SK-N-SH treated with all-trans-retinoic acid at 6 μM for 48 hours (cell line): ENCODE results near the gene TRIM65.

Source experiments
- ATAC-seq: fragments of 200-7000 bp; cut with Tn5 transposase; 3 replicates; pipeline ENCODE4 v1.9.1; 2020; ENCODE audit warnings: mild to moderate bottlenecking, moderate library complexity
- BACH2 ChIP-seq: fragments of 250-450 bp; sonication (Bioruptor Pico); IDR thresholded peaks from 2 replicates; pipeline ENCODE4 v1.9.0; 2021; ENCODE audit warnings: mild to moderate bottlenecking, borderline replicate concordance
- CREB5 ChIP-seq: fragments of 250-450 bp; sonication (Bioruptor Pico); IDR thresholded peaks from 2 replicates; pipeline ENCODE4 v1.5.1; 2020; ENCODE audit warnings: low read depth, mild to moderate bottlenecking, moderate library complexity
- CSDC2 ChIP-seq: fragments of 250-450 bp; sonication (Bioruptor Pico); IDR thresholded peaks from 2 replicates; pipeline ENCODE4 v1.5.0; 2020; ENCODE audit warnings: mild to moderate bottlenecking, moderate library complexity
- ESRRG ChIP-seq: fragments of 250-450 bp; sonication (Bioruptor Pico); IDR thresholded peaks from 2 replicates; pipeline ENCODE4 v1.6.1; 2021; ENCODE audit warnings: mild to moderate bottlenecking
- GLIS3 ChIP-seq: fragments of 250-450 bp; sonication (Bioruptor Pico); IDR thresholded peaks from 2 replicates; pipeline ENCODE4 v1.5.0; 2020; ENCODE audit warnings: mild to moderate bottlenecking, moderate library complexity
- ISL1 ChIP-seq: fragments of 250-450 bp; sonication (Bioruptor Pico); IDR thresholded peaks from 2 replicates; pipeline ENCODE4 v2.1.2; 2022; ENCODE audit warnings: mild to moderate bottlenecking, moderate library complexity
- PATZ1 ChIP-seq: fragments of 250-450 bp; sonication (Bioruptor Pico); IDR thresholded peaks from 2 replicates; pipeline ENCODE4 v1.8.0; 2020; ENCODE audit warnings: mild to moderate bottlenecking, moderate library complexity, borderline replicate concordance
- POU6F1 ChIP-seq: fragments of 250-450 bp; sonication (Bioruptor Pico); IDR thresholded peaks from 2 replicates; pipeline ENCODE4 v1.8.0; 2021; ENCODE audit warnings: low read depth, mild to moderate bottlenecking, moderate library complexity, borderline replicate concordance
- RARB ChIP-seq: fragments of 250-450 bp; sonication (Bioruptor Pico); IDR thresholded peaks from 2 replicates; pipeline ENCODE4 v1.8.0; 2021; ENCODE audit warnings: mild to moderate bottlenecking, moderate library complexity
- SNAI2 ChIP-seq: fragments of 250-450 bp; sonication (Bioruptor Pico); IDR thresholded peaks from 2 replicates; pipeline ENCODE4 v1.5.0; 2020; ENCODE audit warnings: mild to moderate bottlenecking, moderate library complexity
- TCF4 ChIP-seq: fragments of 250-450 bp; sonication (Bioruptor Pico); IDR thresholded peaks from 2 replicates; pipeline ENCODE4 v1.8.0; 2021; ENCODE audit warnings: mild to moderate bottlenecking, moderate library complexity, borderline replicate concordance
- TOX ChIP-seq: fragments of 250-450 bp; sonication (Bioruptor Pico); IDR thresholded peaks from 2 replicates; pipeline ENCODE4 v1.8.0; 2021; ENCODE audit warnings: mild to moderate bottlenecking, moderate library complexity, borderline replicate concordance
- TSHZ2 ChIP-seq: fragments of 250-450 bp; sonication (Bioruptor Pico); IDR thresholded peaks from 2 replicates; pipeline ENCODE4 v1.5.0; 2020; ENCODE audit warnings: mild to moderate bottlenecking, moderate library complexity
- ZC3H10 ChIP-seq: fragments of 250-450 bp; sonication (Bioruptor Pico); IDR thresholded peaks from 2 replicates; pipeline ENCODE4 v1.5.1; 2021; ENCODE audit warnings: mild to moderate bottlenecking, moderate library complexity
- ZFP3 ChIP-seq: fragments of 250-450 bp; sonication (Bioruptor Pico); IDR thresholded peaks from 2 replicates; pipeline ENCODE4 v1.5.0; 2020; ENCODE audit warnings: mild to moderate bottlenecking, moderate library complexity
- ZFP30 ChIP-seq: fragments of 450-650 bp; formaldehyde crosslinking; IDR thresholded peaks from 2 replicates; pipeline ENCODE4 v1.5.0; 2022; ENCODE audit warnings: mild to moderate bottlenecking, moderate library complexity
- ZNF70 ChIP-seq: fragments of 450-650 bp; formaldehyde crosslinking; IDR thresholded peaks from 2 replicates; pipeline ENCODE4 v1.5.0; 2020; ENCODE audit warnings: mild to moderate bottlenecking, moderate library complexity
- ZNF8 ChIP-seq: fragments of 450-650 bp; formaldehyde crosslinking; IDR thresholded peaks from 2 replicates; pipeline ENCODE4 v1.5.0; 2020; ENCODE audit warnings: mild to moderate bottlenecking, moderate library complexity

TRIM65 gene

GRCh38 chr17:75927286-75927922, 30.7 kb upstream of the TRIM65 start:
- TF ChIP-seq GLIS3 (CRISPR knock-in tag) (no peak), TOX (CRISPR knock-in tag) (no peak), RARB (no peak), CREB5 (CRISPR knock-in tag) (no peak)
- TF ChIP-seq, all 23 proteins: peak for 0
- ATAC-seq = peak; percentile 77

GRCh38 chr17:75926456-75926855, 29.7 kb upstream of the TRIM65 start:
- no peak for ATAC-seq
- TF ChIP-seq CREB5 (CRISPR knock-in tag) (no peak), ZC3H10 (CRISPR knock-in tag) (no peak), RARB (no peak)

- TF ChIP-seq CSDC2 (CRISPR knock-in tag) (no peak), TSHZ2 (no peak), ZC3H10 (CRISPR knock-in tag) (no peak), ZFP3 (CRISPR knock-in tag) (no peak), ZNF70 (CRISPR knock-in tag) (no peak), CREB5 (CRISPR knock-in tag) (no peak), TCF4 (no peak), ISL1 (CRISPR knock-in tag) (no peak), BACH2 (CRISPR knock-in tag) (no peak), ZNF8 (CRISPR knock-in tag) (no peak), ESRRG (CRISPR knock-in tag) (no peak), SNAI2 (CRISPR knock-in tag) (no peak), PATZ1 (CRISPR knock-in tag) (no peak), TOX (CRISPR knock-in tag) (no peak)
- ATAC-seq = no peak
Measured at GRCh38 chr17:75925912-75926311, 29.2 kb upstream of the TRIM65 start.

- no peak for ATAC-seq
- TF ChIP-seq ZFP30 (CRISPR knock-in tag) (no peak), TSHZ2 (no peak), PATZ1 (CRISPR knock-in tag) (no peak), SNAI2 (CRISPR knock-in tag) (no peak), POU6F1 (no peak), ESRRG (CRISPR knock-in tag) (no peak), RARB (no peak)
Measured at GRCh38 chr17:75925103-75925502, 28.4 kb upstream of the TRIM65 start.
